CD14-positive monocyte (primary cell): Measurements from ENCODE around the gene TPST1. TPM values are rescaled to one million over a fixed set of nuclear protein-coding genes. Genes with fewer than 3 reads are reported as not detected.

Experiments
- DNase-seq, 3 donors: peaks; one replicate each; pipeline ENCODE4 v3.0.0-alpha.2; 2011 to 2022
- H2AFZ ChIP-seq: 2 replicates; pipeline ENCODE4 v1.6.0; 2012; ENCODE audit warnings: mild to moderate bottlenecking, low read depth, low read length, inconsistent platforms; ENCODE audit not compliant: insufficient read depth, poor library complexity, severe bottlenecking
- H3K27ac ChIP-seq, 2 donors: 1 replicate in 1 of 2; 2 replicates in 1 of 2; pipeline ENCODE4 v1.5.1; 2012 to 2013; ENCODE audit warnings: low read length in 2 of 2, control low read depth in 1 of 2, inconsistent platforms in 1 of 2, low read depth in 1 of 2, mild to moderate bottlenecking in 1 of 2
- H3K27me3 ChIP-seq, 2 donors: one replicate each; pipeline versions ENCODE4 v1.6.0 to v1.6.1; 2011 to 2013; ENCODE audit warnings: low read length in 2 of 2; ENCODE audit not compliant: control insufficient read depth in 2 of 2, insufficient read depth in 2 of 2
- H3K36me3 ChIP-seq, 2 donors: replicated peaks in 1 of 2; 1 replicate in 1 of 2; 2 replicates in 1 of 2; pipeline versions ENCODE4 v1.5.1 to v1.6.1; 2012 to 2013; ENCODE audit warnings: low read length in 2 of 2, control low read depth in 1 of 2, inconsistent platforms in 1 of 2, mild to moderate bottlenecking in 1 of 2; ENCODE audit not compliant: insufficient read depth in 2 of 2, control insufficient read depth in 1 of 2
- H3K4me1 ChIP-seq, 2 donors: 1 replicate in 1 of 2; 2 replicates in 1 of 2; pipeline versions ENCODE4 v1.5.1 to v1.6.1; 2012 to 2013; ENCODE audit warnings: low read length in 2 of 2, control low read depth in 1 of 2, inconsistent platforms in 1 of 2, mild to moderate bottlenecking in 1 of 2, moderate library complexity in 1 of 2; ENCODE audit not compliant: insufficient read depth in 2 of 2, control insufficient read depth in 1 of 2
- H3K4me2 ChIP-seq: replicated peaks from 2 replicates; pipeline ENCODE3; 2012; ENCODE audit warnings: low read length, moderate library complexity, mild to moderate bottlenecking; ENCODE audit not compliant: poor library complexity, severe bottlenecking; ENCODE audit errors: extremely low read depth
- H3K4me3 ChIP-seq, 3 experiments: fragments of 200-600 bp in 1 of 3; sonication (generic) in 1 of 3; replicated peaks in 1 of 3; 1 replicate in 2 of 3; 2 replicates in 1 of 3; pipeline ENCODE4 v1.5.1; 2011 to 2013; ENCODE audit warnings: low read length in 3 of 3, mild to moderate bottlenecking in 3 of 3, control low read depth in 2 of 3, low read depth in 2 of 3, inconsistent platforms in 1 of 3, moderate library complexity in 1 of 3
- H3K79me2 ChIP-seq: 2 replicates; pipeline ENCODE4 v1.6.0; 2012; ENCODE audit warnings: mild to moderate bottlenecking, control low read depth, inconsistent platforms, low read length, moderate library complexity; ENCODE audit not compliant: insufficient read depth
- H3K9ac ChIP-seq: 2 replicates; pipeline ENCODE4 v1.6.0; 2017; ENCODE audit warnings: low read length, mild to moderate bottlenecking; ENCODE audit not compliant: insufficient read depth, poor library complexity, severe bottlenecking
- H3K9me3 ChIP-seq, 2 donors: replicated peaks in 1 of 2; 1 replicate in 1 of 2; 2 replicates in 1 of 2; pipeline versions ENCODE4 v1.5.1 to v1.6.1; 2012 to 2013; ENCODE audit warnings: low read length in 2 of 2, control low read depth in 1 of 2; ENCODE audit not compliant: control insufficient read depth in 1 of 2, insufficient read depth in 1 of 2
- H4K20me1 ChIP-seq: 2 replicates; pipeline ENCODE4 v1.6.0; 2012; ENCODE audit warnings: mild to moderate bottlenecking, low read length, control low read depth, moderate library complexity; ENCODE audit not compliant: insufficient read depth
- H3K27ac Mint-ChIP-seq, 7 donors: one replicate each; pipeline ENCODE4 v1.8.0; 2020; ENCODE audit warnings: mild to moderate bottlenecking in 7 of 7, mixed read lengths in 7 of 7, moderate library complexity in 6 of 7, inconsistent platforms in 2 of 7
- H3K27me3 Mint-ChIP-seq, 3 donors: one replicate each; pipeline ENCODE4 v1.8.0; 2021 to 2022; ENCODE audit warnings: low read depth in 3 of 3, mild to moderate bottlenecking in 3 of 3, mixed read lengths in 3 of 3, moderate library complexity in 3 of 3, inconsistent platforms in 1 of 3
- H3K36me3 Mint-ChIP-seq, 2 donors: one replicate each; pipeline ENCODE4 v1.8.0; 2020; ENCODE audit warnings: mixed read lengths in 2 of 2, inconsistent platforms in 1 of 2, mild to moderate bottlenecking in 1 of 2
- H3K4me1 Mint-ChIP-seq: one replicate; pipeline ENCODE4 v1.8.0; 2020; ENCODE audit warnings: mild to moderate bottlenecking, mixed read lengths
- H3K4me3 Mint-ChIP-seq, 2 donors: one replicate each; pipeline ENCODE4 v1.8.0; 2020; ENCODE audit warnings: mild to moderate bottlenecking in 2 of 2, mixed read lengths in 2 of 2, moderate library complexity in 1 of 2
- H3K9me3 Mint-ChIP-seq, 7 donors: one replicate each; pipeline ENCODE4 v1.8.0; 2020 to 2022; ENCODE audit warnings: mixed read lengths in 7 of 7, mild to moderate bottlenecking in 6 of 7, moderate library complexity in 6 of 7, inconsistent platforms in 2 of 7
- CTCF ChIP-seq: fragments of 200-600 bp; IDR thresholded peaks from one replicate; pipeline ENCODE4 v1.8.0; 2022; ENCODE audit warnings: antibody characterized with exemption, mild to moderate bottlenecking
- WGBS: methylation state at CpG from one replicate; pipeline ENCODE4 v1.1.5; 2013; ENCODE audit warnings: missing lambda C conversion rate; ENCODE audit not compliant: insufficient coverage; 5-methylcytosine and 5-hydroxymethylcytosine counted together
- intact Hi-C, 2 donors: fragments of 100-400 bp; cut with micrococcal nuclease; formaldehyde crosslinking; loops; one replicate each; pipeline versions ENCODE4 v1.15.0 to v1.15.1; 2023
- polyA plus RNA-seq, 3 donors: library from polyadenylated mRNA; depleted of rRNA in 1 of 3; unstranded in 2 of 3; stranded (reverse) in 1 of 3; fragments of 300-500 nt in 2 of 3; fragments of >200 nt in 1 of 3; fragmentation: Illumina TruSeq in 2 of 3; gene quantifications; 1 replicate in 2 of 3; 2 replicates in 1 of 3; pipeline ENCODE4 v1.2.3, GENCODE V29; 2012 to 2021

The TPST1 gene
- polyA plus RNA-seq, 3 donors = 0.54 to 4.8 (median 4.2) TPM

- H3K9ac ChIP-seq = no peak overlapping the region
- H4K20me1 ChIP-seq = no peaks in the 10 kb centered on the region
- H3K9me3 Mint-ChIP-seq = peaks cover 2 to 19% (median 15%) of the 10 kb centered on the region in 7 donors
- no peak overlapping the region for H3K4me2 ChIP-seq
- H3K9me3 ChIP-seq = peaks cover 3 to 8% of the 10 kb centered on the region in 2 donors
- H3K27me3 ChIP-seq = no peaks in the 10 kb centered on the region
- WGBS = no CpG with 5 or more reads among the region's 5 CpGs
- no peak overlapping the region for H3K4me3 Mint-ChIP-seq
- no peak overlapping the region for H3K27ac ChIP-seq
- intact Hi-C loops = no loop called here
- no peaks in the 10 kb centered on the region for H3K36me3 ChIP-seq
- no peaks in the 10 kb centered on the region for H3K79me2 ChIP-seq
- peaks cover 22% of the 10 kb centered on the region for H3K4me1 Mint-ChIP-seq
- no peak overlapping the region for H3K4me3 ChIP-seq
- DNase-seq = no peak
- no peak overlapping the region for H2AFZ ChIP-seq
- H3K4me1 ChIP-seq = peaks cover 25 to 32% of the 10 kb centered on the region in 2 donors
- no peaks in the 10 kb centered on the region for H3K36me3 Mint-ChIP-seq
- no peak overlapping the region for H3K27ac Mint-ChIP-seq
- no peaks in the 10 kb centered on the region for H3K27me3 Mint-ChIP-seq
- no peak for TF ChIP-seq CTCF
Observed at GRCh38 chr7:66258409-66258808, 53.3 kb downstream of the TPST1 start.

- Histone ChIP-seq H3K9me3 (peaks cover 23 to 33% of the 10 kb centered on the region in 2 donors), H2AFZ (no peak overlapping the region), H3K4me1 (peaks cover under 1 to 5% of the 10 kb centered on the region in 2 donors), H3K9ac (no peak overlapping the region), H3K79me2 (no peaks in the 10 kb centered on the region), H3K27me3 (no peaks in the 10 kb centered on the region), H3K4me3 (no peak overlapping the region), H4K20me1 (no peaks in the 10 kb centered on the region), H3K36me3 (no peaks in the 10 kb centered on the region), H3K4me2 (no peak overlapping the region), H3K27ac (no peak overlapping the region)
- Mint-ChIP-seq H3K36me3 (peaks cover 0 to 9% of the 10 kb centered on the region in 2 donors), H3K4me3 (no peak overlapping the region), H3K9me3 (peaks cover 29 to 47% (median 38%) of the 10 kb centered on the region in 7 donors), H3K4me1 (no peaks in the 10 kb centered on the region), H3K27ac (peak overlapping the region in 2 of 7 donors; percentile 5 to 20), H3K27me3 (no peaks in the 10 kb centered on the region)
- DNase-seq = no peak
- TF ChIP-seq CTCF = no peak
- intact Hi-C loops = no loop called here
Observed at GRCh38 chr7:66261941-66262340, 56.8 kb downstream of the TPST1 start.
